Activated T-helper 17 cell treated with anti-CD3 and anti-CD28 coated beads, Interleukin-2, amount 50 U/mL, for 72 hours (primary cell): ENCODE data around the gene DIP2B. TPM values are rescaled to one million over a fixed set of nuclear protein-coding genes. Genes with fewer than 3 reads are reported as not detected.

Source experiments
- ATAC-seq: fragments of 150-1000 bp; cut with Tn5 transposase; replicated peaks from 2 replicates; pipeline ENCODE4 v1.10.0; 2021; ENCODE audit warnings: mild to moderate bottlenecking, moderate library complexity
- H3K27ac Mint-ChIP-seq: one replicate; pipeline ENCODE4 v1.8.0; 2022; ENCODE audit warnings: mixed read lengths
- H3K27me3 Mint-ChIP-seq: one replicate; pipeline ENCODE4 v1.8.0; 2022; ENCODE audit warnings: mixed read lengths
- H3K36me3 Mint-ChIP-seq: one replicate; pipeline ENCODE4 v1.8.0; 2022; ENCODE audit warnings: low read depth, mild to moderate bottlenecking, mixed read lengths
- H3K4me1 Mint-ChIP-seq: one replicate; pipeline ENCODE4 v1.8.0; 2022; ENCODE audit warnings: mixed read lengths
- H3K4me3 Mint-ChIP-seq: one replicate; pipeline ENCODE4 v1.8.0; 2022; ENCODE audit warnings: mild to moderate bottlenecking, mixed read lengths
- H3K9me3 Mint-ChIP-seq: one replicate; pipeline ENCODE4 v1.8.0; 2022; ENCODE audit warnings: mixed read lengths
- total RNA-seq, 2 donors: library from RNA; stranded (reverse); gene quantifications; one replicate each; pipeline ENCODE4 v1.2.3, GENCODE V29; 2022

DIP2B gene
- total RNA-seq, 2 donors from 2014 or later: 18.6 to 20.1 TPM

DNA sequence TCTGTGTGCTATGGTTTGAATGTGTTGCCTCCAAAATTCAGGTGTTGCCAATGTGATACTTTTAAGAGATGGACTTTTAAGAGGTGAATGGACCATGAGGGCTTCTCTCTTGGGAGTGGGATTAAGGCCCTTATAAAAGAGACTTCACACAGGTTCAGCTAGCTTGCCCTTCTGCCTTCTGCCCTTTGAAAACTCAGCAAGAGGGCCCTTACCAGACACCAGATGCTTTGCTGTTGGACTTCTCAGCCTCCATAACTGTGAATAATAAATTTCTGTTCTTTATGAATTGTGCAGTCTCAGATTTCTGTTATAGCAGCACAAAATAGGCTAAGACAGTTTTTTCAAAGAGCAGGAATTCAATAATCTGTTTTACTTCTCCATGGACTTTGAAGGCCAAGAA, 86.1 kb downstream of the DIP2B start:
- H3K36me3 Mint-ChIP-seq: no peaks in the 10 kb centered on the region
- ATAC-seq: no peak
- H3K27me3 Mint-ChIP-seq: no peaks in the 10 kb centered on the region
- no peaks in the 10 kb centered on the region for H3K9me3 Mint-ChIP-seq
- peaks cover 13% of the 10 kb centered on the region for H3K4me1 Mint-ChIP-seq
- H3K27ac Mint-ChIP-seq: no peak overlapping the region
- no peak overlapping the region for H3K4me3 Mint-ChIP-seq

DNA sequence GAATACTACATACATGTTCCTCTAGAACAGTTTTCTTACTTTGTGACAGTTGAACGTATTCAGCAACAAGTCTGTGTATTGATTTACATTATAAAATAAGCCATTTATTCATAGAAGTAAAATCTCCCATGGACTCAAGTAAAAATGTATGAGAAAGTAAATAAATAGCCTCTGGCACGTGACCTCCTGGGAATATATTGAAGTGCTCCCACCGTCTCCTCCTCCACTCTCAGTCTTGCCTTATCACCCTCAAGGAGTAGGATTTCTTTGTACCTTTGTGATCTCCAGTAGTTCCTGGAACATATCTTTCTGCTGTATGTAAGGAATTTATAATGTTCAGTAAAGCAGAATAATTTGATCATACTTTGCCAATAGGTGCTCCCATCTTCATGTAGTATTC, 90.9 kb downstream of the DIP2B start:
- H3K4me1 Mint-ChIP-seq: peaks cover 16% of the 10 kb centered on the region
- ATAC-seq: no peak
- H3K36me3 Mint-ChIP-seq: no peaks in the 10 kb centered on the region
- no peaks in the 10 kb centered on the region for H3K27me3 Mint-ChIP-seq
- H3K9me3 Mint-ChIP-seq: no peaks in the 10 kb centered on the region
- no peak overlapping the region for H3K27ac Mint-ChIP-seq
- no peak overlapping the region for H3K4me3 Mint-ChIP-seq

DNA sequence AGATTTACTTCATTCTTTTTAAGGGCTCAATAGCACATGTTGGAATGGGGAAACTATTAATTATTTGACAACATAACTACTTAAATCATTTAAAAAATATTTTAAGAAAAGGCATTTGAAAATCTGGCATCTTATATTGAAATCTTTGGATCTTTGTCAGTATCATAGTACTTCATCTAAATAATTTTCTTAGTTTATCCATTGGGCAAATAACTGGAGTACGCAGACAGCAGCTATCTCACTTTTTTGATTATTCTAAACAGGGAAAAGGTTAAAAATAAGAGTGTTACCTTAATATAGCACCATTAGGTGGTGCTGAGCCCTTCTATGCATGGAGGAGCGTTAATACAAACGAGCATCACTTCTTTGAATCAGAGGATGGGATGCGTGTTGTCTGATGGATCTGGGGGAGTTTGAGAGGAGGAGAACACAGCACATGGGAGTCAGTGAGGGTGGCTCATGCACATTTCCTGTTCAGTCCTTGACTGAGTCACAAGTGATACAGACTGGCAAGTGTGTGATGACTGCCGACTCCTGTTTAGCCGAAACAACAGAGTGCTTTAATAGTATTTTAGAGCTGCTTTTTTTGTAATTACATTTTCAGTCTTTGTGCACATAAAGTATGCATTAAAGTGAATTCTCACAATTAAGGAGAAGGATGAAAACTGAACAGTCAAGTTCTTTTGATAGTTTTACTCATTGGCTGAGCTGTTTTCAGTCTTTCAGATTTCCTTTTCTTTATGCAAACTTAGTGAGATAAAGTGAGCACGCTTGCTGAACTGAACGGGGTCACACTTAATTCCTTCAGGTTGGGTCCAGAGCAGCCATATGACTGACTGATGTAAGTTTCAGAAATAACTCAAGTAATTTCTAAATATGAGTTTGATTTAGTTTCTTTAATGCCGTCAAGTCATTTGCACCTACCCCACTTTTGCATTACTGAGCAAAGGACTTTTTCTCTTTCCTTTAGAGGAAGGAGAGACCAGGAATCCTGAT, 92.7 kb downstream of the DIP2B start:
- Mint-ChIP-seq H3K4me1 (peaks cover 16% of the 10 kb centered on the region), H3K4me3 (peak overlapping the region; percentile 58), H3K36me3 (no peaks in the 10 kb centered on the region), H3K9me3 (no peaks in the 10 kb centered on the region), H3K27me3 (no peaks in the 10 kb centered on the region), H3K27ac (peak overlapping the region; percentile 69)
- ATAC-seq: peak; percentile 100

- Mint-ChIP-seq H3K36me3 (no peaks in the 10 kb centered on the region), H3K27me3 (no peaks in the 10 kb centered on the region), H3K4me1 (peaks cover 16% of the 10 kb centered on the region), H3K27ac (peak overlapping the region; percentile 69), H3K9me3 (no peaks in the 10 kb centered on the region), H3K4me3 (peak overlapping the region; percentile 58)
- ATAC-seq: no peak
Measured at GRCh38 chr12:50598321-50598862, 93.6 kb downstream of the DIP2B start.

DNA sequence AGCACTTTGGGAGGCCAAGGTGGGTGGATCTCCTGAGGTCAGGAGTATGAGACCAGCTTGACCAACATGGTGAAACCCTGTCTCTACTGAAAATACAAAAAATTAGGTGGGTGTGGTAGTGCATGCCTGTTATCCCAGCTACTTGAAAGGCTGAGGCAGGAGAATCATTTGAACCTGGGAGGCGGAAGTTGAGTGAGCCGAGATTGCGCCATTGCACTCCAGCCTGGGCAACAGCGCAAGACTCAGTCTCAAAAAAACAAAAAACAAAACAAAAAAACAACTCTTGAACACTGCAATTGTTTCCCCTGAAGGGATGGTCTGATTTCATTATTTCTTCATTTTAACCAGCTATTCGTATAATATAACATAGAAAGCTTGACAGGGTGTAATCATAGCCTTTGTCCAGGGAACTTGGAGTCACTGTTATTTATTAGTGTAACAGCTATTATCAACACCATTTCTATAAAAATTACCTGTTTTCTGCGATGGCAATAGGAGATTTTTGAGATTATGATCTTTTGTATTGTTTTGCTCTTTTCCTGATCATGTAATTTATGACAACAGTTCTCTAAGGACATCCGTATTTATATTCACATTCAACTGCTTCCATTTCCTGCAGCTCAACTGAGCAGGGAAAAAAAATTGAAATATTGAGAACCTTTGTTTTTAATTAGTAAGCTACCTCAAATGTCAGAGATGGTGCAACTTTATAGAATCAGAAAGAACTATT, 94.7 kb downstream of the DIP2B start:
- H3K27me3 Mint-ChIP-seq: no peaks in the 10 kb centered on the region
- H3K27ac Mint-ChIP-seq: no peak overlapping the region
- H3K4me3 Mint-ChIP-seq: no peak overlapping the region
- H3K9me3 Mint-ChIP-seq: no peaks in the 10 kb centered on the region
- H3K4me1 Mint-ChIP-seq: peaks cover 16% of the 10 kb centered on the region
- H3K36me3 Mint-ChIP-seq: no peaks in the 10 kb centered on the region
- ATAC-seq: no peak

DNA sequence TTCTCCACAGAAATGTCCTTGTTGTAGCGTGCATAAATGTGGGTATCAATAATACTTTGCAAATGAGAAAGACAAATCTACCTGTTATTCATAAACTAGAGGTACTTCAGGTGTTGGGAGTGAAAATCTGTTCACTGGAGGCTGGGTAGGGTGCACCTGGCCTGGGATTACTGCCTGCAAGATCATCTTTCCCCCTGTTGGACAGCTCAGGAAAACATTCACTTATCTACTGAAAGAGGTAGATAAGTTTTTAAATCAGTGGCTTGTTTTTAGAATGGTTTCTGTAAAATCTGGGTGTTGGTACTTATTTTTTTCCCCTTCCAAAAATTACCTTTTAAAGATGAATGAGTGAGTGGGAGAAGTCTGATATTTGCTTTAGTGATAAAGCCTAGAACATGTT, 95.6 kb downstream of the DIP2B start:
- no peaks in the 10 kb centered on the region for H3K9me3 Mint-ChIP-seq
- no peaks in the 10 kb centered on the region for H3K27me3 Mint-ChIP-seq
- no peak overlapping the region for H3K4me3 Mint-ChIP-seq
- no peak for ATAC-seq
- H3K36me3 Mint-ChIP-seq: no peaks in the 10 kb centered on the region
- H3K27ac Mint-ChIP-seq: no peak overlapping the region
- peaks cover 19% of the 10 kb centered on the region for H3K4me1 Mint-ChIP-seq

DNA sequence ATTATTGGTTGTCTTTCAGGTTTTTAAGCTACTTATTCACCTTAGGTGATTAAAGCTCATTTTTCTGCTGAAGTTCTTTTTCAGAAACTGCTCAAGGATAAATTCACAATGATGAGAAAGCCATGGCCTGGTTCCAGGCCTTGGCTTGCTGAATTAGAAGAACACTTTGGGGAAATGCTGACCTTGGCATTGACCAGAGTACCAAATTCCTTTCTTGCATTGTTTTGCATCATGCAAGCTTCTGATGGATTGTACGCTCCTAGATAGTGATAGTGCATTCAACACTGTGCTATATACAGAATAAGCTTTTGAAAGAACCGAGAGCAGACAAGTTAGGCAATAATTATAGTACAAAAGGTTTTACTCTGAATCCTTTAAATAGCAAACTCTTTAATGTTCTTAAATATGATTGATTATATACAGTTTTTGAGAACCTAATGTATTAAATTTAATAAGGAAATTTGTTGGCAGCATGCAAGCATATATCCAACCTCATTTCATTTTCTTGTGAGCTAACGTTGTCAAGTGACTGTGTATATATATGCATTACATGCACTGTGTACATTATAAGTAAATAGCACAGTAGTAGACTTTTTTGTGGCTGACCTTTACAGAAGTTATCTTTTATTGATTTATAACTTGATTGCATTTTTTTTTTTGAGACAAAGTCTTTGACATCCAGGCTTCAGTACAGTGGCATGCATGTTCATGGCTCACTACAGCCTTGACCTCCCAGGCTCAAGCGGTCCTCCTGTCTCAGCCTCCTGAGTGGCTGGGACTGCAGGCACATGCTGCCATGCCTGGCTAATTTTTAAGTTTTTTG, 99.2 kb downstream of the DIP2B start:
- Mint-ChIP-seq H3K4me1 (peaks cover 8% of the 10 kb centered on the region), H3K27me3 (no peaks in the 10 kb centered on the region), H3K9me3 (no peaks in the 10 kb centered on the region), H3K27ac (no peak overlapping the region), H3K4me3 (no peak overlapping the region), H3K36me3 (no peaks in the 10 kb centered on the region)
- no peak for ATAC-seq

GRCh38 chr12:50604640-50604920, 99.8 kb downstream of the DIP2B start:
- Mint-ChIP-seq H3K4me3 (no peak overlapping the region), H3K4me1 (peaks cover 8% of the 10 kb centered on the region), H3K9me3 (no peaks in the 10 kb centered on the region), H3K36me3 (no peaks in the 10 kb centered on the region), H3K27ac (no peak overlapping the region), H3K27me3 (no peaks in the 10 kb centered on the region)
- no peak for ATAC-seq

DNA sequence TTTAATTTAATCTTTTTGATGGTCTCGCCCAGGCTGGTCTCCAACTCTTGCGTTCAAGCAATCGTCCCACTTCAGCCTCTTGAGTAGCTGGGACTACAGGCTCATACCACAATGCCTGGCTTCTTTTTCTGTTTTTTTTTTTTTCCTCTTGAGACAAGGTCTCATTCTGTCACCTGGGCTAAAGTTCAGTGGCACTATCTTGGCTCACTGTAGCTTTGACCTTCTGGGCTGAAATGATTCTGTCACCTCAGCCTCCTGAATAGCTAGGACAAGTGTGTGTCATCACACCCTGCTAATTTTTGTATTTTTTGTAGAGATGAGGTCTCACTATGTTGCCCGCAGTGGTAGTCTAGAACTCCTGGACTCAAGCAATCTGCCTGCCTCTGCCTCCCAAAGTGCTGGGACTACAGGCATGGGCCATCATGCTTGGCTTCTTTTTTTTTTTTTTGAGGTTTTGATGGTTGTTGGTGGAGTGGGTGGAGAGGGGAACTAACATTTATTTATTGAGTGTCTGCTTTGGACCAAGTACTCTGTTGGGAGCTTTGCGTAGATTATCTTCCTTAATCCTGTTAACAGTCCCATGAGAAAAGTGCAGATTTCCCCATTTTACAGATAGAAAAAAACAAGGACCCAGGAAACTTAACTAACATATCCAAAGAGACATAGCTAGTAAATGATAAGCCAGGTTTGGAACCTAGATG, 102.0 kb downstream of the DIP2B start:
- Mint-ChIP-seq H3K36me3 (no peaks in the 10 kb centered on the region), H3K4me3 (no peak overlapping the region), H3K9me3 (no peaks in the 10 kb centered on the region), H3K27ac (no peak overlapping the region), H3K27me3 (no peaks in the 10 kb centered on the region), H3K4me1 (peaks cover 8% of the 10 kb centered on the region)
- ATAC-seq: no peak

- Mint-ChIP-seq H3K4me3 (no peak overlapping the region), H3K36me3 (no peaks in the 10 kb centered on the region), H3K27ac (no peak overlapping the region), H3K4me1 (peaks cover 8% of the 10 kb centered on the region), H3K27me3 (no peaks in the 10 kb centered on the region), H3K9me3 (no peaks in the 10 kb centered on the region)
- no peak for ATAC-seq
Measured at GRCh38 chr12:50609292-50609874, 104.6 kb downstream of the DIP2B start.

DNA sequence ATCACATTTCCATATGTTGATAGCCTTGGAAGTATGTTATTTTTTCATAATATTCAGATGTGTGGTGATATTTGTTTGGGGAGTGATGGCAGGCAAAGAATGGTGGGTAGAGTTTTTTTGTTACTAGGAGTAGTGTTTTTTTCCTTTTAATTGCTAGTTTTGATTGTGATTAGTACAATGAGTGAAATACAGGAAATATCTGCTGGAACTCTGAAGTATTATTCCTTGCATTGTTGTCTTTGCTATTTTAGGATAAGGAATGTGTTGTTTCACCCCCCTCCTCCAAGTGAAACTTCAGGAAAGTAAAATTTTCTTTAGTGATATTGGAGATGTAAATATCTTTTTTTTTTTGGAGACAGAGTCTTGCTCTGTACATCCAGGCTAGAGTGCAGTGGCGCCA, 105.4 kb downstream of the DIP2B start:
- Mint-ChIP-seq H3K27me3 (no peaks in the 10 kb centered on the region), H3K27ac (no peak overlapping the region), H3K4me1 (peaks cover 7% of the 10 kb centered on the region), H3K9me3 (no peaks in the 10 kb centered on the region), H3K36me3 (no peaks in the 10 kb centered on the region), H3K4me3 (no peak overlapping the region)
- ATAC-seq: no peak

GRCh38 chr12:50611021-50611744, 106.4 kb downstream of the DIP2B start:
- no peak overlapping the region for H3K4me3 Mint-ChIP-seq
- H3K27ac Mint-ChIP-seq: no peak overlapping the region
- no peak for ATAC-seq
- H3K9me3 Mint-ChIP-seq: no peaks in the 10 kb centered on the region
- no peaks in the 10 kb centered on the region for H3K36me3 Mint-ChIP-seq
- peaks cover 4% of the 10 kb centered on the region for H3K4me1 Mint-ChIP-seq
- H3K27me3 Mint-ChIP-seq: no peaks in the 10 kb centered on the region

GRCh38 chr12:50612882-50613281, 108.1 kb downstream of the DIP2B start:
- H3K27ac Mint-ChIP-seq: no peak overlapping the region
- H3K4me1 Mint-ChIP-seq: no peaks in the 10 kb centered on the region
- no peaks in the 10 kb centered on the region for H3K27me3 Mint-ChIP-seq
- H3K36me3 Mint-ChIP-seq: no peaks in the 10 kb centered on the region
- ATAC-seq: no peak
- H3K4me3 Mint-ChIP-seq: no peak overlapping the region
- H3K9me3 Mint-ChIP-seq: no peaks in the 10 kb centered on the region
